Measurements from ENCODE around the gene EN1.

EN1 gene

DNA sequence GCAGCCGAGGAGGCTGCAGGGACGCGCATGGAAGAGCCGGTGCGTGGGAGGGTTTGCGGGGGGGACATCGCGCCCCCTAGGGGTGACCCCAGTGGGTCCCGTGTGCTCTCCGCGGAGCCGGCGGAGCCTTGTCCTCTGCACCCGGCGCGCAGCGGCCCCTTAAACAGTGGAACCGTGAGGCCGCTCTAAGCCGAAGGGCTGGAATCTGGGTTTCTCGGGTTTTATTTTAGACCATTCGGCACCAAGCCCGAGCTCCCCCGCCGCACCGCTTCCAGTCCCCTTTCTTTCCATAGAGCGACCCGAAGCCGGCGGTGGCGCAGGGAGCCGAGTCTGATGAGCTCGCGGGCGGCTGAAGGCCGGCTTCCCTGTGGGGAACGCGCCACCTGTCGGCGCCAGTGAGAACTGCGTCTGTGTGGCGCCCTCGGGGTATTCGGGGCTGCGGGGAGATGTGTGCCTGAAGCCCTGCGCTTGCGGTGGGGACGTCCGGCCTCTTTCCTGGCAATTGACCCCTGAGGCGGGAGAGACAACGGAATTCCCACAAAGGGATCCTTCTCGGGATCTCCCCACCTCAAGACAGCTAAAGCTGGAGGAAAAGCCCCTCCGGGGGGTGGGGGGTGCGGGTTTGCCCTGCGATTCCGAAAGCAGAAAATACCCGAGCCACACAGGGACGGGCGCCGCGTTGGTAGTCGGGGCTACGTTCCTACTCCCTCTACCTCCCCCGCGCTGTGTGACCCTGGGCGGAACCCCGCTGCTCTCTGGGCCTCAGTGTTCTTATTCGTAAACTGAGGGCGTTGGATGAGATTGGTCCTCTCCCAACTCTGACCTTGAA is 8.2 kb upstream of the EN1 start:
- DNase-seq, result peak; percentile 49 to 72 (median 59)

DNA sequence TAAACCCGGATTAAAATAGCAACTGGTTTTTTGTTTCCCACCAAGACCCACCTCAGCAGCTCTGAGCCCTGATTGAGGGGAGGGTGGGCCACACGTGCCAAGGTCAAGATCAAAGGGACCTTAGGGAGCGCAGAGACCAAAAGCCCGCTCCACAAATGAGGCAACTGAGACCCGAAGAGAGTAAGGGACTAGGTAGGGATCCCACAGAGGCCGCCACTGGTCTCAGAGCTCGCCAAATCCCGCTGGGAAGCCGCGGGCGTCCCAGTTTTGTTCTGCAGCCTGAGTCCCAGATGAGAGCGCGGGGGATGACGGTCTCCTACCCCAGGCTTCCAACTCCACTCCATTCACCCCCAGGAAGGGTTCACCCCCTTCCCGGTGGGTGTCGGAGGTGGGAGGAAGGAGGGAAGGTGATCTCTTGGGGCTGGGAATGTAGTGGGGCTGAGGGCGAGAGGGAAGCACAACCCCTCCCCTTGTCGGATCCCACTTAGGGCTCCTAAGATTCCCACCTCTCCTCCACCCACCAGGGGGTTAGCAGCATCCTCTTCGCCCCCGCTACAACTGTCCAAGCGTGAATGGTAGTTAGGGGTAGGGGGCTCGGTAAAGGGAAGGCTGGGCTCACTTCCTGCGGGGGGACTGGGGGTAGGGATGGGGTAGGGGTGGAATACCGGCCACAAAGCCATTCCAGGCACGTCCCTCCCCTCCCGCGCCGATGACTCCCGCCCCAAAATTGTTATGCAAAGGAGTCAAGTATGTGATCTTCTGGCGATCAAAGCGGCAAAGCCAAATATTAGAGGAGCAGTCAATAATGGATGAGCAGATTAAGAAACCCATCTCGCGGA is 7.3 kb upstream of the EN1 start:
- no peak for DNase-seq

DNA sequence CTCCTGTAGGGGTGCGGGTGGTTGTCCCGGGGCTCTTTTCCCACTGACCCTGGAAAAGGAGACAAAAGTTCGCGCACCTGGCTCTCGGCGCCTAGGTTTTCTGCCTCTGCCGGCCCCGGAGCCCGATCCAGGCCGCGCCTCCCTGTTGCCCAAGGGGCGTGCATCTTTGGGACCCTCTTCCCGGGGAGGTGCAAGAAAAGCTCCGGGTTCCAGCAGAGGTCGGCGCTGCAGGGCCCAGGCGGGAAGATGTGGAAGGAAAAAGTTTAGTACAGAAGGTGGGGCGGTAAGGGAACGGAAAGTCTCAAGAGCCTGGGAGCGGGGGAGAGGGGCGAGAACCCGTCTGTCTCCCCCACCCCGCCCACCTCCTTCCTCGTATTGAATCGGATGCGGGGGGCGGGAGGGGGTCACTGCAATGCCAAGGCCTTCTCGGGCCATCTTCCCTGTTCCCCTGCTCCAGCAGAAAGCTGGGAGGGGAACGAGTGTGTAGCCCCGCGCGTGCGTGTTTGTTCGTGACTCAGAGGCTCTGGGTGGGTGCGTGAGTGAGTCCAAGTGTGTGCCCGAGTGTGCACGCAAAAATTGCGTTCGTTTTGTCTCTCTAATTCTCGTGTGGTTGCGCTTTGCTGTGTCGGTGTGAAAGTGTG is 6.3 kb upstream of the EN1 start:
- no peak for DNase-seq

DNA sequence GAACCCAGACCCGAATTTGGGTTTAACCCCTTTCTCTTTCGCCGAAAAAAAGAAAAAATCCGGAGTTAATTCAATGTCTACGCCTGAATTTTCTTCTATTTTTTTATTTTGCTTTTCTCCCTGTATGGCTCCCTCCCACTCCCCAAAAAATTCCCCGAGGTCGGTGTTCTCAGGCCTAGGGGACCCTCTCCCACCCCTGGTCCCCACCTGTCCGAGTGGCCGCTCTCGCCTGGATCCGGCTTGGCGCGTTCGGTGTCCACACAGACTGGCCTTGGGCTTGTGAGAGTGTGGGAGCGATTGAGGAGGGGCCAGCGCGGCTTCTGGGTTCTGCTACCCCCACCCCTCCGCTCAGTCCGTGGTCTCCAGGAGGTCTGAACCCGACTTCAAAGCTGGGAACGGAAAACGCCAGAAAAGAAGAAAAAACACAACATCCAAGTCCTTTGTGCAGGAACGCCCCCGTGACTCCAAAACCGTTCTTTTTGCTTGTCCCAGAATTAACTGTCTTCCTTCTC is 5.7 kb upstream of the EN1 start:
- no peak for DNase-seq

DNA sequence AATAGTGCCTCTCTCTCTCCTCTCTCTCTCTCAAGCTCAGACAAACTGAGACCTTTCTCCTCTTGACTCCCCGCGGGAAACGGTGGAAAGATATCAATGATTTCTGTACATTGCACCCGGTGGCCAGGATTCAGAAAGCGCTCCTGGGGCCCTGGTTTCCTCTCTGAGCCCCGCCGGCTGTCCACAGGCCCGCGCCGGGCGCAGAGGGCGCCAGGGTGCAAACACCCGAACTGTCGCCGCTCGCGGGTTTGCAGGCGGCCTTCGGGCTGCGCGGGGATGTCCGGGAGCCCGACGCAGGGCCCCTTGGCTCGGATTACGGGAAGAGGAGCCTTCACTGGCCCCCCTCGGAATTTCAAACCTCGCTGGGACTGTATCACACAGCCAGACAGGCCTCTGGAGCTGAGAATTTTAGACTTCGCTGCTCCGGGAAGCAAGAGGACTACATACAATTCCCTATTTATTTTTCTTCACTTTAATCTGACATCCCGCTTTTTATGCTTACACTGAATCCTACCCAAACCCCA is 5.2 kb upstream of the EN1 start:
- DNase-seq, result no peak

DNA sequence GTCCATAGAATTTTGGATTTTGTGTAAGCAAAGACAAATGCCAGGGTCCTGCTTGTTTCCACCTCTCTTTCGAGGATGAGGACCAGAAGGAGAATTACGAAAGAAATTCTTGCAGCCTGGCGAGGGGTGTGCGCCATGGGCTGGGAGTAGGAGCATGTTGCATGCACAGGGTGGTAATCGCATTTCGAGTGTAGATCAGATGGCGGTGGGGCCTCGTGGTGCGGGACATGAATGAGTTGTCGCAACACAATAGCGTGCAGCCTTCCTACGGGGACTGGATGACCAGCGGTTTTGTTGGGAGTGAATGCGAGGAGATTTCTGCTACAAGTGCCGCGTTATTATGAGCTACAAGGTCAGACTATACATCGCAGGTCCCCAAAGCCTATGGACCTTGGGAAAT is 4.2 kb upstream of the EN1 start:
- no peak for DNase-seq

DNA sequence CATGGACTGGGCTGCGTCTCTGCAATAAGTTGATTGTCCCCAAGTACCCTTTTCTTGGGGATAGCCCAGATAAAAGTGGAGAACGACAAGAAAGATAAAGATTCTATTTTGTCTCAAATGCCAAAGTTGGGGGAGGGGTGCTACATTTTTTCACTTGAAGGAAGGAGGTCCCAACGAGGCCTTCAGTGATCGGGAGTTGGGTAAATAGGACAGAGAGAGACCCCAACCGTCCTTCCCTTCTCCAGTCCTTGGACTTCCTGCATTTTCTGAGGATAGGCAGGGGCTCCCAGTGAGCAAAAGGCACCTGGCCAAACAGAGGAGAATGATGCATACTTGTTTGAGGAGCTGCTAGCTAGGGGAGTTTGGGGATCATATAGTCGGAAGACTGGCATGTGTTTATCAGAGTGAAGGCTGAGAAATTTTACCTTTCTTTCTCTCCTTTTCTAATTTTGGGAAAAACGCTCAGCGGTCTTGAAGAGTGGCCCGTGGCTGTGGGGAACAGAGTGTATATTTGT is 3.5 kb upstream of the EN1 start:
- no peak for DNase-seq

DNA sequence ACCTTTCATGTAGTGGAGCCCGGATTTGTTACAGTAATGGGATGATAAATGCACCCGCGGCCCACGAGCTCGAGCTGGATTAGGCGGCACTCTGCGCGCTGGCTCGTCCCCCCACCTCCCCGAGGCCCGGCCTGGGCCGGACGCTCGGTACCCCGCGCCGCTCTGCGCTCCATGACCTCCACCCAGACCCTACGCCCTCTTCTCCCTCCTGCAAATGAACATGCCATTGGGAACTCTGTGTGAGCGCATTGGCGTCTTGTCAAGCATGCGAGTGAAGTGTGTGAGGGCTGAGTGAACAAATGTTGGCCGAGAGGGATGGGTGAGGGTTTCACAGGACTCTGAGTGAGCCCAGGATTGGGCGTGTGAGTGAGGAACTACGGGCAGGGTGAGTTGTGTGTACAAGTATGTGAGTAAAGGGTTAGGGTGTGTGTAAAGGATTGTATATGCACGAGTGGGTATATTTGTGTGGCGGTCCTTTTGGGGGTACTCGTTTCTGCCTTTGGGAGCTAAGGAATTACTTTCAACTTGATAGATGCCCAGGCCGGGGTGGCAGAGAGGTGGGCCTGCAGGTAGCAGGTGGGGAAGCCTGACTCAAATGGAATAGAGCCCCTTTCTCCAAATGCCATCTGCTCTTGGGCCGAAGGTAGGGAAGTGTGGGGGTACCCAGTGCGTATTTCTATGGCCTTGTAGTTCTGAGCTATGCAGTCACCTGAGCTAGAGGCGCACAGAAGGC is 2.9 kb upstream of the EN1 start:
- DNase-seq, result no peak

DNA sequence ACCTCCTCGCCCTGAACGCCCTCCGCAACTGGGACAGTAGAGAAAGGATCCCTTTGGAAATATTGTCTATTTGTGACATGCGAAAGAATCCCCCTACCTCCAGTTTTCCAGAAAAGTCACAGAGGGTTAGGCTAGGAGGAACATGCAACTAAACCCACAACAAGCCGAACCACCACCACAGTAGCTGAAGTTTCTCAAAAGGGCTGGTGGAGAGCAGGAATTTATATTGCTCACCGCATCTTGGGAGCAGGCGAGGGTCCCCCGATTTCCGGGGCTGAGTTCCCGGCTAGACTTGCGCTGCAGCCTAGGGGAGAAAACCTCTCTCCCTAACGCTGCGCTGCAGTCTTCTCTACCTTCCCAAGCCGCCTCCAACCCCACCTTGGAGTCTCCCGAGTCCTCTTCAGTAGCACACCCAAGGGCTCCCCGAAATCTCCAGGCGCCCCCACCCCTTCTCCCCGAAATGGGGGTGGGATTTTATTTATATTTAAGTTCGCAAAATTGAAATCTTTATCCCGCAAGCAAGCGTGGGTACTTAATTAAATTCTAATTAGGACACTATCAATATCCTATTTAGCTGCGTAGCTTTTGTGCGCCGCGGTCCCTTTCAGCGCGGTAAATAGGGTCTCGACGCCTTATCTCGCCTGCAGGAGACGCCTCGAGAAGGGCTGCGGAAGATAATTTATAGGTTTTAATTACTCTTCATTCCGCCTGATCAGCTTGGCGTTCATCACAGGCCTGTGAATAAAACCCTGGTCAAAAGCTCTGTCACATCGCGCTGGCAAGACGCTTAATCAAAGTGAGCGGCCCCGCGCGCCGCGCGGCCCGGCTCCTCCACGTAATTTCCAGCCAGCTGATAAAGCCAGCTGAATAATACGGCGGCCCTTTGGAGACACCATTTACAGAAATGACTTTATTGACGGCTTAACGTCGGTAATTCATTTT is 2.0 kb upstream of the EN1 start:
- no peak for DNase-seq

DNA sequence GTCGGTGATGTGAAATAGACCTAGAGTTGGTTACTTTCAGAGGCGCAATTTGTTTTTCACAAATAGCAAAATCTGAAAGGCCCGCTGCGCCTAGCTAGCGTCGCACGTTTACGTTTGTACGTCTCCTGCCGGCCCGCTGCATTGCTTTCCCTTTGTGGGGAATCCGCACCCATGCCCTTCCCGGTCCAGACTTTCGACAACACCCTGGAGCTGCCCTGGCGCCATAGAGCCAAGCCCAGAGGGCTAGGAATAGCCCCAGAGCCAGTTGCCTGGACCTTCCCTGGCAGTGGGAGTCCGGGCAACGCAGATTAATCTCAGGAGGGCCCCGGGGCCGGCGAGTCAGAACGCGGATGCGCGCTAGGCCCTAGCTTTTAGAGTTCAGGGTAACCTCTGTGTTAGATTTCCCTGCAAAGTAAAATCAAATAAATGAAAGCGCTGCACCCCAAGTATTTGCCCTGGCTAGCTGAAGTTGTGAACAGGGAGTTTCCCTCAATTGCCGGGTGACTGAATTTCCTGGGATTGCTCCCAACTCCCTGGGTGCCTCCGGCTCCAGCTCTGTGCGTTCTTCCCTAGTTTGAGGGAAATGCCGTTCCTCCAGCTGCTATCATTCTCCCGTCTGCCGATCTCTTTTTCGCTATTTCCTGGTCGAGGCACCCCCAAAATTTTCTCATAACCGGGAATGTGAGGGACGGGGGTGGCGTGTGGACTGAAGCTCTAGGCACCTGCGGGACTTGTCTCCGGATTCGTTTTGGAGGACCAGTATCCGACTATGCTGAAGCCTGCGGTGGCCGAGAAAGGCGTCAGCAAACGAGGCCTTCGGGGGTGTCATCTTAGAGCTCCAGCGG is 1.2 kb upstream of the EN1 start:
- DNase-seq, result no peak

DNA sequence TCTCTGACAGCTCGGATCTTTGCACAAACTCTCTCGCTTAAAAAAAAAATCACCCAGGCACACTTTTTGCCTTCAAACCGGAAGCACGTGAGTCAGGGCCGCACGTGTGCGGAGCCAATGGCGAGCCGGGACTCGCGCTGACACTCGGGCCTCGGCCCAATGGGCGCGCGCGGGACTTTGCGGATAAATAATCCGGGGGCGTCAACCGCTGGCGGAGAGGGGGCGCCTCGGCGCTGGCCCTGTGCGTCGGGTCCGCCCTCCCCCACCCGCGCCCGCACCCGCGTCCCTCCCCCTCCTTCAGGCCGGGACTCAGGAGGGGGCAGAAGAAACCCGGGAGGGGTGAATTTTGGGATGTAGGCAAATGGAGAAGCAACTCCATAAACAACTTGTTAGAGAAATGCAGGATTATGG is 319 bp upstream of the EN1 start:
- no peak for DNase-seq

DNA sequence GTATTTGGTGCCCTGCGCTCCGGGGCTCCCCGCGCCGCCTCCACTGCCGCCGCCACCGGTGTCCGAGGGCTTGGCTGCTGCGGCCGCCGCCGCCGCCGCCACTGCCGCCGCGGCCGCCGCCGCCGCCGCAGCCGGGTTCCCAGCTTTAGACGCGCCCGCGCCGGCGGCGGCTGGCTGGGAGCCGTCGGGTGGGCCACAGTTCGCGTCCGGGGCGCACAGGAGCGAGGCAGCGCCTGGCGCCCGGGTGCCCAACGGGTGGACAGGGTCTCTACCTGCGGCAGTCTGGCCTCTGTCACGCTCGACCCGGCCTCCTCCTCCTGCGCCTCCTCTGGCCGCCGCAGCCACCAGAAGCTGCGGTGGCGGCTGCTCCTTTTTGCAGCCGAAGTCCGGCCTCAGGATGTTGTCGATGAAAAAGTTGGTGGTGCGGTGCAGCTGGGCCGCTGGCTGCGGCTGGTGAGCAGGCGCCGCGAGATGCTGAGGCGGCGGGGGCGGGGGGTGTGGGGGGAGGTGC is 951 bp downstream of the EN1 start:
- DNase-seq, result no peak

DNA sequence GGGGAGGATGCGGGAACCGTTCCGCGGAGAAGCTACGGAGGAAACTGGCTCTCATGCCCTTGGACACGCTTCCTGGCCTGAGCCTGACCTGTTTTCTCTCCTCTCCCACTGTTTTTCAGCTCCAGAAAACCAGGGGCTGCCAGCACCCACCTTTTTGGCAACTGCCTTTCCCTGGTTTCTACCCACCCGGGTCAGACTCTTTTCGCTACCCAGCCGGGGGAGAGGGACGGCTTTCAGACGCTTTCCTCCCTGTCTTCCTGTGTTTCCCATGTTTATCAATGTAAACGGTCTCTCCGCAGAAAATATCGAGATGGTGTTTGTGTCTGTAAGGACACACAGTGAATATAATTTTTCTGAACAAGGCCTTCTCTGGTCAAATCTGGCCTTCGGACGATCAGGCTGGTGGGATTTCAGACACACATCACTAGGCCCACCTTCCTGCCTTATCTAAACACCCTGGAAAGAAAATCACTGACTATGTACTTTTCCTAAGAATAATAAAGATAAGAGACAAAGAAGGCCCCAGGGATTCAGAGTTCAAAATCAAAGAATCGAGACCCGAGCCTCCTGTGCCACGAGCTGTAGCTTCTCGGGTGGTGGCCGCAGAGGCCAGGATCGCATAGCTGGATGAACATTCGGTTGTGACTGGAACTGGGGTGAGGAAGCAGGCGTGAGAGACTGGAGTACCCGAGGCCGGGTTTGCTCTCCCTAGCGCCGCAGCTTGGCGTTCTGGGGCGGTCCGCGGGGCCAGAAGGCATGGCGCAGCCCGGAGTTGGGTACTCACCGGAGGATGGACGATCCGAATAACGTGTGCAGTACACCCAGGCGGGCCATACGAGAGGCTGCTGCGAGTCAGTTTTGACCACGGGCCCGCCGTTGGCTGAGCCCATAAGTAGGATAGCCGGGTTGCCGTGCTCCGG is 1.7 kb downstream of the EN1 start:
- no peak for DNase-seq

DNA sequence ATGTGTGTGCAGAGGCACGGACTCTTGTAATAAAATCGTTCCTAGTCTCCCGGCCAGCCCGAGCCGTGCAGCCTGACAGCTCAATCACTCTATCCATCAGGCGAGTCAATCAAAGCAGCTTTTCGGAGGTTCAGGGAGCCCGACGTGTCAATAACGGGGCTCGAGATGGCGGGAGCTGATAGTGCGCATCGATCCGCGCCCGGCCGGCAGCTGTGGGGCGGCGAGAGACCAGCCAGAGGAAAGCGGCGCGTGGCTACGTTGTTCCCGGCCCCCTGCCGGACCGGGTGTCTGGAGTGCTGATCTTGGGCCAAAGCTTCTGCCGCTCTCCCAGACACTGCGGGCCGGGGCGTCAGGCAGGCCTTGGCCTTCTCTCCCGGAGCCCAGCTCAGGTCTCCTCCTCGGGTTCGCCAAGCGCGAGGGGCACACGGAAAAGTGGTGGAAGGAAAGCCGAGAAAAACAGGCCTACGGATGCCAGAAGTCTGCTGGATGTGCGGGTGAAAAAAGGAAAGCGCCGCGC is 2.4 kb downstream of the EN1 start:
- no peak for DNase-seq

DNA sequence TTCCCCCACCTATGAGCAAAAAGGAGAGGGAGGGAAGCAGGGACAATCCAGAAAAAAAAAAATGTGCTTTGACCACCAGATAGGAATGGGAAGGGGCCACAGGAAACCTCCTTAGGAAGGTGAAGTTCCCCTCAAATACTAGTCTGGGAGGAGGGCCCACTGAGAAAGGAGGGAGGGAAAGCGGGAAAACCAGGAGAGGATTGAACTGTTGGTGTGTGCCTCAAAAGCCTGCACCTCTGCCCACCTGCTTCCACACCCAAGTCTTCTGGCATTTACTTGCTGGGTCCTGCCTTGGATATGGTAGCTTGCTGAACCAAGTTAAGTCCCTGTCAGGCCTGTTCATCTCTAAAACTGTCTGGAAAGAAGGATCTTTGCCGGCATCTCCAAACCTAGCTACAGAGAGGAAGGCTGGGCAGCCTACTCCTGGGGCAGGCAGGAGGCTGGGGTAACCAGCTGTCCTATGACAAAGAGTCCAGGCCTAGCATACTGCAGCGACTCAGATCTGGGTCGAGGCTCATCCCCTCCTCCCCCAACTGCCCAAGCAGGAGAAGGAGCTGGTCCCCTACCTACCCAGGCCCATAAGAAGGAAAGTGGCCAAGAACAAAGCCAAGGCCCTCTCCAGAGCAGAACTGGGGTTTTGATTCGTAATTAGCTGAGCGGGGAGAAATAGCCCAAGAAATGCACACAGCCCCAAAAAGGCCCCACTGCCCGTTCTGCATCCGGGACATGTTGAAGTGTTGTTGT is 3.0 kb downstream of the EN1 start:
- no peak for DNase-seq

DNA sequence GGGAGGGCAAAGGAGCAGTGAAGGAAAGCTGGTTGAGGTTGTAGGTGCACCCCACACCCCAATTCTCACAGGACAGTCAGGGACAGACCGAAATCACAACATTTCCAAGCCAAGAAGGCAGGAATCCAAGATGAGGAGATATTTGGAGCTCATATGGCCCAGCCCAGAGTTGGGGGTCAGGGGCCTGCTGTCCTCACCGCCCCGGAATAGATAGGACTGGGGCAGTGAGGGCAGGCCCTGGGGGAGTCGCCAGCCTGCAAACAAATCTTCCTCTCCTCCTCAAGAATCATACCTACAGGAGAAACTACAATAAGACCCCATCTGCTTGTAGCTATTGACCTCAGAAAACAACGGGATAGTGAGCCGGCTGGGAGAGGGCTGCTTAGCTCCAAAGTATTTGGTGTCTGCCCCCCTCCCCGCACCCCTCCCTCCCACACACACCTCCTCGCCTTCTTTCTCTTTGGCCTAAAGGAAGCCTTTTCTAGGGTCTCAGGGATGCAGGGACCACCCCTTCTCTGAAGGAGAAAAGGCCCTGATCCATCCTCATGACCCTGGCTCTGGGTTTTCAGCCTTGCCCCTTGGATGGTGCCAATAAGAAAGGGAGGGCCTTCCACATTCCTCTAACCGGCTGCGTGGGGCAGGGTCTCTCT is 3.8 kb downstream of the EN1 start:
- DNase-seq, result no peak
